Measurements from ENCODE around the gene CCT5. TPM values are rescaled to one million over a fixed set of nuclear protein-coding genes. Genes with fewer than 3 reads are reported as not detected.
"Not testable (repeated sequence)": the region's sequence is repeated elsewhere in the genome, so short reads cannot be mapped to it uniquely, and the experiment has no call there.

Gene CCT5
- total and polyA plus RNA-seq, 12 donors = 81.3 to 645 (median 151) TPM

GRCh38 chr5:10246761-10247160, 3.3 kb upstream of the CCT5 start:
- TF ChIP-seq POLR2A (IDR thresholded peaks at IDR 0.05) (no peak), CTCF (IDR thresholded peaks at IDR 0.05) (no peak)
- Histone ChIP-seq H3K27me3 (no peaks in the 10 kb centered on the region), H3K4me3 (no peak overlapping the region), H3K4me1 (replicated peaks in 1 of 2) (peaks cover 18% of the 10 kb centered on the region in 2 donors), H3K27ac (no peak overlapping the region), H3K36me3 (replicated peaks in 1 of 2) (no peaks in the 10 kb centered on the region), H3K9me3 (replicated peaks in 1 of 3) (no peaks in the 10 kb centered on the region)
- intact Hi-C loops (cut with DNase I) = no loop called here
- DNase-seq = no peak
- WGBS, 4 donors = 89 to 94% (median 93%) methylated on average over 3 of the region's 3 CpGs

DNA sequence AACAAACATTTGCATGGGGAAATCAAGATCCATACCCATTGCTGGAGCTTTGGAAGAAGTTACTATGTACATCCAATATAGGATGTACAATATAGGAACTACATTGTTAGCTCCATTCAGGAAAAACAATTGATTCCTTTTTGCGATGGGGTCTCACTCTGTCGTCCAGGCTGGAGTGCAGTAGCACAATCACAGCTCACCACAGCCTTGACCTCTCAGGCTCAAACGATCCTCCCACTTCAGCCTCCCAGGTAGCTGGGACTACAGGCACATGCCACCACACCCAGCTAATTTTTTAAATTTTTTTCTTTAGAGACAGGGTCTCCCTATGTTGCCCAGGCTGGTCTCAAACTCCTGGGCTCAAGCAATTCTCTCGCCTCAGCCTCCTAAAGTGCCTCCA, 2.9 kb upstream of the CCT5 start:
- WGBS, 4 donors = 82 to 90% (median 87%) methylated on average over 4 of the region's 4 CpGs
- H3K36me3 ChIP-seq (replicated peaks in 1 of 2); H3K9me3 ChIP-seq (replicated peaks in 1 of 3); H3K4me3 ChIP-seq; H3K27me3 ChIP-seq; intact Hi-C loops (cut with DNase I); H3K27ac ChIP-seq; DNase-seq: not testable (repeated sequence)
- H3K4me1 ChIP-seq (replicated peaks in 1 of 2) = peaks cover 22 to 23% of the 10 kb centered on the region in 2 donors

GRCh38 chr5:10248378-10249260, 1.5 kb upstream of the CCT5 start:
- Histone ChIP-seq H3K27me3 (no peaks in the 10 kb centered on the region), H3K27ac (peak overlapping the region in 4 of 5 donors; percentile 84 to 99 (median 92)), H3K4me3 (peak overlapping the region in 2 of 4 donors; percentile 74 to 75), H3K36me3 (replicated peaks in 1 of 2) (no peaks in the 10 kb centered on the region), H3K4me1 (replicated peaks in 1 of 2) (peaks cover 22 to 32% of the 10 kb centered on the region in 2 donors), H3K9me3 (replicated peaks in 1 of 3) (no peaks in the 10 kb centered on the region)
- WGBS, 4 donors = 58 to 65% (median 61%) methylated on average over 26 to 29 of the region's 29 CpGs
- intact Hi-C loops (cut with DNase I) = no loop called here
- DNase-seq = peak in 1 of 7 donors; percentile 31
- TF ChIP-seq CTCF (IDR thresholded peaks at IDR 0.05) (no peak), POLR2A (IDR thresholded peaks at IDR 0.05) (no peak)

GRCh38 chr5:10250806-10251276, 761 bp downstream of the CCT5 start:
- TF ChIP-seq POLR2A (IDR thresholded peaks at IDR 0.05) = no peak
- peak overlapping the region; percentile 74 to 92 (median 76) for H3K4me3 ChIP-seq
- intact Hi-C loops (cut with DNase I) = no loop called here
- H3K27me3 ChIP-seq = no peaks in the 10 kb centered on the region
- H3K9me3 ChIP-seq (replicated peaks in 1 of 3) = no peaks in the 10 kb centered on the region
- peak overlapping the region in 3 of 5 donors; percentile 84 to 99 (median 96) for H3K27ac ChIP-seq
- peaks cover 22 to 35% of the 10 kb centered on the region in 2 donors for H3K4me1 ChIP-seq (replicated peaks in 1 of 2)
- WGBS, 4 donors = 0 to 1% (median 0%) methylated on average over 21 of the region's 21 CpGs
- DNase-seq = no peak
- H3K36me3 ChIP-seq (replicated peaks in 1 of 2) = peaks cover 0 to 18% of the 10 kb centered on the region in 2 donors

GRCh38 chr5:10251405-10251804, 1.3 kb downstream of the CCT5 start:
- 41 to 54% (median 46%) methylated on average over 7 of the region's 7 CpGs for WGBS, 4 donors
- intact Hi-C loops (cut with DNase I) = no loop called here
- TF ChIP-seq CTCF (IDR thresholded peaks at IDR 0.05) = no peak
- TF ChIP-seq POLR2A (IDR thresholded peaks at IDR 0.05) = no peak
- no peak for DNase-seq
- H3K4me1 ChIP-seq (replicated peaks in 1 of 2) = peaks cover 22 to 35% of the 10 kb centered on the region in 2 donors
- peaks cover 0 to 24% of the 10 kb centered on the region in 2 donors for H3K36me3 ChIP-seq (replicated peaks in 1 of 2)
- no peak overlapping the region for H3K27ac ChIP-seq
- peak overlapping the region in 2 of 4 donors; percentile 74 to 75 for H3K4me3 ChIP-seq
- H3K9me3 ChIP-seq (replicated peaks in 1 of 3) = no peaks in the 10 kb centered on the region
- no peaks in the 10 kb centered on the region for H3K27me3 ChIP-seq

Measured in adrenal gland (tissue), 12 donors.